ENCODE data around the gene SYT13.

The SYT13 gene

GRCh38 chr11:45245218-45246045, 40.7 kb downstream of the SYT13 start:
- no peak for DNase-seq

GRCh38 chr11:45243967-45244366, 42.2 kb downstream of the SYT13 start:
- no peak for DNase-seq

- DNase-seq: no peak
Observed at GRCh38 chr11:45239733-45240132, 46.4 kb downstream of the SYT13 start.

- no peak for DNase-seq
Observed at GRCh38 chr11:45238724-45239123, 47.4 kb downstream of the SYT13 start.

- DNase-seq: no peak
Observed at GRCh38 chr11:45237711-45238315, 48.3 kb downstream of the SYT13 start.

GRCh38 chr11:45234306-45235006, 51.7 kb downstream of the SYT13 start:
- no peak for DNase-seq

- no peak for DNase-seq
Observed at GRCh38 chr11:45233804-45234170, 52.4 kb downstream of the SYT13 start.

GRCh38 chr11:45233121-45233803, 52.9 kb downstream of the SYT13 start:
- peak; percentile 9 for DNase-seq

GRCh38 chr11:45232341-45233080, 53.6 kb downstream of the SYT13 start:
- no peak for DNase-seq

- DNase-seq: no peak
Observed at GRCh38 chr11:45229401-45230020, 56.6 kb downstream of the SYT13 start.

- no peak for DNase-seq
Observed at GRCh38 chr11:45227836-45228235, 58.3 kb downstream of the SYT13 start.

GRCh38 chr11:45226901-45227300, 59.2 kb downstream of the SYT13 start:
- DNase-seq: no peak

- DNase-seq: no peak
Observed at GRCh38 chr11:45225961-45226871, 59.9 kb downstream of the SYT13 start.

GRCh38 chr11:45225277-45225676, 60.9 kb downstream of the SYT13 start:
- no peak for DNase-seq

GRCh38 chr11:45224766-45225165, 61.4 kb downstream of the SYT13 start:
- no peak for DNase-seq

GRCh38 chr11:45223496-45223895, 62.6 kb downstream of the SYT13 start:
- no peak for DNase-seq

GRCh38 chr11:45219411-45219810, 66.7 kb downstream of the SYT13 start:
- no peak for DNase-seq

GRCh38 chr11:45218705-45219104, 67.4 kb downstream of the SYT13 start:
- no peak for DNase-seq

- DNase-seq: no peak
Observed at GRCh38 chr11:45217991-45218390, 68.2 kb downstream of the SYT13 start.

GRCh38 chr11:45216901-45217300, 69.2 kb downstream of the SYT13 start:
- DNase-seq: no peak

- DNase-seq: no peak
Observed at GRCh38 chr11:45216031-45216430, 70.1 kb downstream of the SYT13 start.
